GM06990 (cell line): Measurements from ENCODE around the gene PSMB11.
"Not testable (repeated sequence)": the region's sequence is repeated elsewhere in the genome, so short reads cannot be mapped to it uniquely, and the experiment has no call there.

ENCODE experiments used
- DNase-seq: peaks from one replicate; pipeline ENCODE4 v3.0.0-alpha.2; 2011; ENCODE audit not compliant: insufficient read length; ENCODE audit errors: extremely low read depth
- H3K27me3 ChIP-seq: replicated peaks from 2 replicates; pipeline ENCODE4 v1.6.0; 2011; ENCODE audit warnings: low read length; ENCODE audit not compliant: control insufficient read depth, insufficient read depth
- H3K36me3 ChIP-seq: 2 replicates; pipeline ENCODE4 v1.5.1; 2011; ENCODE audit warnings: low read length; ENCODE audit not compliant: control insufficient read depth, insufficient read depth
- H3K4me3 ChIP-seq: replicated peaks from 2 replicates; pipeline ENCODE4 v1.5.1; 2011; ENCODE audit warnings: low read depth, mild to moderate bottlenecking, control low read depth, low read length
- CTCF ChIP-seq: IDR thresholded peaks from 2 replicates; pipeline ENCODE4 v1.5.1; 2011; ENCODE audit warnings: low read length, control low read depth, mild to moderate bottlenecking, inconsistent platforms; ENCODE audit not compliant: insufficient read depth, poor library complexity, severe bottlenecking

The PSMB11 gene

DNA sequence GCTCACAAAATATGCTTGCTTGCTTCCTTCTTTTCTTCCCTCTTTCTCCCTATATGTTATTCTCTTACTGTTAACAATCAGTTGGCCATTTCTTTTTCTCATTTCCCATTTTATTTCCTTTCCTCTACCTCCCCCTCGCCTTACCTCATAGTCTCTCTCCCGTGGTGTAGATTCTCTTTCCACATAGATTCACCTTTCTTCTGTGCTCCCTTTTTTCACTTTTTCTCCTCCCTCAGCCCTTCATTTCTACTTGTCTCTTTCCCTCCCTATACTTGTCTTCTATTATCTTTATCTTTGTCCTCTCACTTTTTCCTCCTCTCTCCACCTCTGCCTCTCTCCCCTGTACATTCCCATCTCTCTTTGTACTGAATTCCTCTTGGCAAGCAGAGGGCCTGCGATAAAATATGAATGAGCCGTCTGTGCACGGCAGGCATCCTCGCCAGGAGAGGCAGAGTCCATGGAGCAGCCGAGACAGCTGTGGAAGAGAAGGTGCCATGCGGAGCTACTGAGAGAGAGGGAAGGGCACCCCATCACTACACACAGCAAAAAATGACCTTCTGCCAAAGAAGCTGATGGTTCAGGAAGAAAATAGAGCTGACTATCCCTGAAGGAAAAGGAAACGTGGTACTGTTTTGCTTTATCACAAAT is 44.2 kb upstream of the PSMB11 start:
- H3K27me3 ChIP-seq: no peaks in the 10 kb centered on the region
- no peak overlapping the region for H3K4me3 ChIP-seq
- H3K36me3 ChIP-seq: no peaks in the 10 kb centered on the region
- no peak for DNase-seq
- TF ChIP-seq CTCF: no peak

GRCh38 chr14:22998329-22999012 is 43.5 kb upstream of the PSMB11 start:
- Histone ChIP-seq H3K4me3 (no peak overlapping the region), H3K36me3 (no peaks in the 10 kb centered on the region), H3K27me3 (no peaks in the 10 kb centered on the region)
- no peak for TF ChIP-seq CTCF
- no peak for DNase-seq

GRCh38 chr14:23000860-23001259 is 41.2 kb upstream of the PSMB11 start:
- TF ChIP-seq CTCF: no peak
- no peak for DNase-seq
- no peaks in the 10 kb centered on the region for H3K36me3 ChIP-seq
- no peaks in the 10 kb centered on the region for H3K27me3 ChIP-seq
- no peak overlapping the region for H3K4me3 ChIP-seq

GRCh38 chr14:23002592-23002991 is 39.4 kb upstream of the PSMB11 start:
- Histone ChIP-seq H3K4me3 (no peak overlapping the region), H3K36me3 (no peaks in the 10 kb centered on the region), H3K27me3 (no peaks in the 10 kb centered on the region)
- no peak for TF ChIP-seq CTCF
- no peak for DNase-seq

- DNase-seq, H3K4me3 ChIP-seq, H3K27me3 ChIP-seq, H3K36me3 ChIP-seq: not testable (repeated sequence)
These were observed 37.7 kb upstream of the PSMB11 start for GRCh38 chr14:23004274-23004673.

GRCh38 chr14:23005451-23006187 is 36.4 kb upstream of the PSMB11 start:
- Histone ChIP-seq H3K36me3 (no peaks in the 10 kb centered on the region), H3K27me3 (no peaks in the 10 kb centered on the region), H3K4me3 (no peak overlapping the region)
- TF ChIP-seq CTCF: no peak
- DNase-seq: no peak
